EH (cell line): ENCODE measurements around the gene CYTIP.
A peak's percentile ranks its signal among the peaks of the same experiment; 100 is the strongest.

ENCODE experiments used
- DNase-seq: peaks from one replicate; pipeline ENCODE4 v3.0.0-alpha.2; 2015; ENCODE audit warnings: low read depth

The CYTIP gene

DNA sequence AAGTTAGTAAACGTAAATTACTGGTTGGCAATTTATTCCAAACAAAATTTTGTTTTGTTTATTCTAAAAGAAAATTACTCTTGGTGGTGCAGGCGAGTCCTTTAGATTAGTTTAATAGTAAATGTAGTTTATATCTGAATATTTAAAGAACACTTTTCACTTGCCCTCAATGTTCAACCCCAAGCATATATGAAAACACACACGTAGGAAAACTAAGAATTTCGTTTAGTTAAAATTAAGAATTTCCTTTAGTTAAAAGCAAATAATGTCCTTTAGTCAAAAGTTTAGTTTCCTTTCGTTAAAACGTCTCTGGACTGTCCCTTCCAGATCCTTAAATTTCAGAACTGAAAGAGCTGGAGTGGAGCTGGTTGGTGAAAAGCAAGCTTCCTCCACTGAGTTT, 19.1 kb upstream of the CYTIP start:
- no peak for DNase-seq

GRCh38 chr2:157460897-157461296, 17.0 kb upstream of the CYTIP start:
- no peak for DNase-seq

DNA sequence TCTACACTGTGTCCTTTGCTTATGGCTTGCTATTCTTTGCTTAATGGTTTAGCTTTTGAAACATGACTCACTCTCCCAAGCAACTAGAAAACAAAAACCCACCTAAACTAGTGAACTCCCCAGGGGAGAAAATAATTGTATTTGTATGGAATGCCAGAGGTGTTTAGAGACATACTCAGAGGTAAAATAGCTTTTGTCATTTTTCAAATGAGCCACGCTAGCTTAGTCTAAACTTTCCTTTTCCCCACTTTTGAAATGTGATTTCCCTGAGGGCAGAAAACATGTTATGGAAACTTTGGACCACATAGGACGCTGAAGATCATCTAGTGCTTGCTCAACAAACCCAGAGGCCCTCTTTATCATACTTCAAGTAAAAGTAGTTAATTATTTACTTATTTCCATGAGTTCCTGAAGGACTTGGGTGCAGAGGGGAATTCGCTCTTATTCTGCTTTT, 16.5 kb upstream of the CYTIP start:
- peak; percentile 43 for DNase-seq

GRCh38 chr2:157459486-157459885, 15.6 kb upstream of the CYTIP start:
- DNase-seq: no peak

- DNase-seq: no peak
Observed at GRCh38 chr2:157447741-157448140, 3.9 kb upstream of the CYTIP start.

- no peak for DNase-seq
Observed at GRCh38 chr2:157447031-157447430, 3.1 kb upstream of the CYTIP start.

GRCh38 chr2:157444641-157445040, 752 bp upstream of the CYTIP start:
- DNase-seq: no peak

- DNase-seq: no peak
Observed at GRCh38 chr2:157443090-157443489, 799 bp downstream of the CYTIP start.

DNA sequence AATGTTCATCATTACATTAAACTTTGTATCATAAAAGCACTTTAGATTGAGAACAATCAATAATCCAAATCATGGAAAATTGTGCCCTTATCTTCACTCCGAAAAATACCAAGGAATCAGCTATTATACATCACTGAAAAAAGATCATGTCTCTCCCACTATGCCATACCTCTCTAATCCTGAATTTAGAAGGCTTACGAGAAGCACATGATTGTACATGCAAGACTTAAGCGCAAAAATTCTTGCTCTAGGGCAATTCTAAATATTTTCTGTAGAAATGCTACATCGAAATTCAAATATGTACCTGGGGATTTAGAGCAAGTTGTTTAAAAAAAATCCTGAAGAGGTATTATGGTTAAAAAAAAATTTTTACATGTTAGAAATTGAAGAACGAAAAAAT, 1.3 kb downstream of the CYTIP start:
- DNase-seq: no peak

DNA sequence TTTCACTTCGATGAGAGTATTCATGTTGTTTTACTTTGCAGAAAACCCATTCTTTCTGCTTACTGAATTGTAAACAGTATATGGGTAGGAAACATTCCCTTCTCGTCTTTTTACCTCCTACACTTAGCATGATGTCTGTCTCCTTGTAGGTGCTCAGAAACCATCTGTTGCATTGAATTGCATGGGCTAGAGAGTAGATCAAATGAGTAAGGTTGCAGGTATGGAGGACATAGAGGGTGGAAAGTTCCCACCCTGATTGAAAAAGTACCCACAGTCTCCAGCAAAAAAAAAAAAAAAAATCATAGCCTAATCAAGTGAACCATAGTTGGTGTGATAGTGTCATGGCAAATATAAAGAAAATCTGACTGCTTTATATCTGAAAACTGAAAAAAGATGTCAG, 1.7 kb downstream of the CYTIP start:
- no peak for DNase-seq

DNA sequence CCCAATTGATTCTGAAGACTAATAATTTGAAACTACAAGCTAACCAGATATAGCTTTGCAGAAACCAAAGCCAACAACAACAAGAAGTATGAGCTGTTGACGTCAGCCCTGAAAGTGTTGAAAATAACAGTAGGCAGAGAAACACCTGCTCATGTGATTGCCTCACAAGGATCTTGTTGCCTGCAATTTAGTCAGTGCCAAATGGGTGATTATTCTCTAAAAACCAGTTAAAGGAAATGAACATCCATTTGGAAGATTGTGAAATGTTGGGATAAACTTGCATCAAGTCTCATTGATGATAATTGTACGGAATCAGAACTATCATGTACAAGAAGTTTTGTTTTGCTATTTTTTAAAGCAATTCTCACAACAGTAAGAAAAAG, 2.8 kb downstream of the CYTIP start:
- DNase-seq: no peak

DNA sequence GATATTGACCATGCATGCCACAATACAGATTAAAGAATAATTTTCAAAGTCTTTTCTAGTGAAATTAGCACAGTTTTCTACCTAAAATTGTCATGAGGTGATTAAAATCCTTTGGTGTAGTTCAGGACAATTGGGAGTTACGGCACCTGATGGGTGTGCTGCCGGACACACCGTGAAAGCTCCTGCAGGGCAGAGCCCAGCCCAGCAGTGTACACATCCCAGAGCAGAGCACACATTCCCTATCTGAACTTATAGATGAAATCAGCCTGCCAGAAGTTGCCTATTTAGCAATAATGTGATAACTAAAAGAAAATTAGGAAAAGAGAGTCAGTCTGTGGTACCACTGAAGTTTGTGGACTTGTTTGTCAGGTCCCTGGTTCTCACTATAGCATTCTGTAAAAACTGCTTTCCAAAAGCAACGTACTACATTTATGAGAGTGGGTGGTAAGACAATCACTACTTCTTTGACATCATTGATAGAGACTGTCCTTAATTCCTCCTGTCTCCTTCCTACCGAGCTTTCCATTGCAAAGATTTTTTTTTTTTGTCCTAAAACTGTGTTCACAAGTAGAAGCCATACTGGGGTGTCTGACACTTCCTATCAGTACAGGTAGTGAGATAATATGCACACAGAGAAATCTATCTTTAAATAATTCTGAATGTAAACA, 3.4 kb downstream of the CYTIP start:
- DNase-seq: no peak

GRCh38 chr2:157439824-157440186, 4.1 kb downstream of the CYTIP start:
- DNase-seq: no peak

DNA sequence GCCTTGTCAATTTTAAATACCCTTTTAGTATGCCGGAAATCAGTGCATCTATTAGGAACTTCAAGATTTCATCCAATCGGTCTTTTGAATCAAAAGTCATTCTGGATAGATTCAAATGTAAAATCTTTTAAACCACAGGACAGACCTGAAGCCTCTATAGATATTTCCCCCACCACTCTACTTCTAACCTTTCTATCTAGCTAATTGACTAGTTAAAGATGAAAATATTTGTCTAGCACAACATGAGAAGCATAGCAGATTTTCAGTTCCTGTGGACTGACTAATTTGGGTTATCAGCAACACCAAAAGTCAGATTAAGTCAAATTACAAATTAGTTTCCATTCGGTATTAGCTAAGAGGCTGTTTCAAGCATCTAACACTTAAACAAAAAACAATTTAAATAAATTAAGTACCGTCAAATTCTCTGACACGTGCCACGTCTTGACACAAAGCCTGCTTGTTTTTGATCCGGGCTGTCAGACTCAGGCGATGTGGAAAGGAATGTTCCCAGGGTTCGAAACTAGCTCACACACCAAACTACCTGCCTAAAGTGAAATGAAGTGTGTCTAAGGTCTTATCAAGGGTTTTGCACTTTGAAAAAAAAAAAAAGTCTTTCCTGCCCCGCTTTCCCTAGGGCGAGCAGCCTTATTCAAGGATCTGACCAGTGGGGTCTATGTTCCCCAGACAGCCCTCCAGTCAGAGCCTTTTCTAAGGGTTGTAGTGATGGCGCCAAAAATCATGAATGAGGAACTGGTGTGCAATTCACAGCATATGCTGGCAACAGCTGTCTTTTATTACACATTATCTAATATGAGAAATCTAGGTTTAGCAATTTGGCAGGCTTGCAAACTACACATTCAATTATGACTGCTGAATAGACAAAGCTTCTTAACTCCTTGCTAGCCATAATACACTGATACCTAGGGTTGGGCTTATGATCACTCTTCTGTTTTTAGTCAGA, 4.7 kb downstream of the CYTIP start:
- peak; percentile 18 for DNase-seq

GRCh38 chr2:157433394-157433793, 10.5 kb downstream of the CYTIP start:
- DNase-seq: peak; percentile 41

DNA sequence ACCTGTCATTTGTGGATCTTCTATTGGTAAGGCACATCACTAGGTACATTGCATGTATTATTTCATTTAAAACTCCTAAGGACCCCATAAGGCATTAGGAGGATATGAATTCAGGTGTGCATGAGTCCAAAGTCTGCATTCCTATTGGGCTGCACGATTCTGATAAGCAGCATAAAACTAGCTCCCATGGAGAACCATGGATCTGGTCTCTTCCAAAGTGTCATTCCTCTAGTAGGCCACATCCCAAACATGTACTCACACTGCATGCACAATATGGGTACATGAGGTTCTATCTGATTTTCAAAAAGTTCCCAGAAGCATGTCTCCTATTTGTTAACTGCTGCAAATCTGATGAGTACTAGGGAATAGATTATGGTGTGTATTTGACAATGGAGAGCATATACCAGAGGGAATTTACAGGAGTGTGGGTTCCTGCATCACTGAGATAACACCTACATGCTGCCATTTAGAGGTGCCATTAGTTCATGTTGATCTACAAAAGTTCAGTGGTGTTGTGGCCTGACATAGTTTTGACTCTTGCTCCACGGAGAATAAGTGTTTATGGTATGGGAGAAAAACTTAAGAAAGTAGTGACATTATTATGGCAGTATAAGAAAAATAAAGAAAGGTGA, 11.3 kb downstream of the CYTIP start:
- no peak for DNase-seq

DNA sequence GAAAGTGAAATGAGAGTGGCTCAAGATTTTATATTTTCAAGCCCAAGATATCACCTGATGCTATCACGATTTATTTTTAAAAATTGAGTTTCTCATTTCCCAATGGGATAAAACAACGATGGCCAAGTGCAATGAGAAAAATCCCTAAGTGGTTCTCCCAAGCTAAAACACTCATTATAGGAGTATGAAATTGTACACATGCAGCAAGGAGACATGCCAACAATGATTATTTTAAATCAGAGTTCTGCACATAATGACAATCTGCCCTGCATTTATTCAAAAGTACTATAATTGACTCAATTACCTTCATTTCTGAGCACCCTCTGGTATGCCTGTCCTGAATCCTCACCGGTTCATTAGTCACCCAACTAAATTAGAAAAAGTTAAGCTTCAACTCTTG, 12.7 kb downstream of the CYTIP start:
- no peak for DNase-seq

DNA sequence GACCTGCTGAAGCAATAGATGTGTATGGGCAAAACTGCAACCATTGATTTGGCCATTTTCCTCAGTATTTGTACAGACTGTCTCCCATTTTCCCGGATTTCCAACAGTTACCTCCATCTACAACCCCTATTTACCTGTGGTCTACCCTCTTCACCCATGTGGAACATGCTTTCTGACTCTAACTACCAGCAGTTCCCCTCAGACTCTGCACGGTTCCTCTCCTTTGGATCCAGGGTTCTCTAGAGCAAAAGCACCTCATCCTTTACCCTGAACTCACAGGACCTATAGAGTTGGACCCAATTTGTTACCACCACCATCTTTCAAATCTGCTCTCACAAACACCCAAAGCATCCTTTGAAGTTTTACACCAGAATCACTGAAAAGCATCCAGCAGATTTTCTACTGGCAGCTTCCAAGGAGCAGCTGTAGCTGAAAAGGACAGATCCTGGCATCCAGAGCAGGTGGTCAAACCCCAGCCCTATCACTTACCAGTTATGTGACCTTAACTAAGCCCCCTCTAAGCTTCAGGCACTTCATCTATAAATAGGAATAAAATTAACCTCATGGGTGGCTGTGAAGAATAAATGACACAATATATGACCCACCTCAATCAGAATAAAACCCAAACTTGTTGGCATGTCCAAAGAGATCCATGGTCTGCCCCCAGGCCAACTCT, 15.3 kb downstream of the CYTIP start:
- no peak for DNase-seq

DNA sequence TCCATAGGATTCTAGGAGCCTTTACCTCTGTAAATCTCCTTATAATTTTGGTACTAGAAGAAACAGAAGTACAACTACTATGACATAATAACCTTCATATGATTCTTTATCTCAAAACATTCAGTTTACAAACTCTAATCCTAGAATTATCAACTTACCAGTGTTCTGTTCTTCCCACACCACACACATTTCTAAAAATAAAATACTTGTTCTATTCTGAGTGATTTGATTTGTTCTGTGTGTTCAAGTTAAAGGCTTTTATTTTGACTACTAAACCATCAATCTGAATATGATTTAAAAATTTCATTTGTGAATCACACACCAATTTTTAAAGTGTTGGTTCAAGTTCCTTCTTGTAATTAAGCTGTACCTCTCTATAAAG, 16.0 kb downstream of the CYTIP start:
- no peak for DNase-seq

DNA sequence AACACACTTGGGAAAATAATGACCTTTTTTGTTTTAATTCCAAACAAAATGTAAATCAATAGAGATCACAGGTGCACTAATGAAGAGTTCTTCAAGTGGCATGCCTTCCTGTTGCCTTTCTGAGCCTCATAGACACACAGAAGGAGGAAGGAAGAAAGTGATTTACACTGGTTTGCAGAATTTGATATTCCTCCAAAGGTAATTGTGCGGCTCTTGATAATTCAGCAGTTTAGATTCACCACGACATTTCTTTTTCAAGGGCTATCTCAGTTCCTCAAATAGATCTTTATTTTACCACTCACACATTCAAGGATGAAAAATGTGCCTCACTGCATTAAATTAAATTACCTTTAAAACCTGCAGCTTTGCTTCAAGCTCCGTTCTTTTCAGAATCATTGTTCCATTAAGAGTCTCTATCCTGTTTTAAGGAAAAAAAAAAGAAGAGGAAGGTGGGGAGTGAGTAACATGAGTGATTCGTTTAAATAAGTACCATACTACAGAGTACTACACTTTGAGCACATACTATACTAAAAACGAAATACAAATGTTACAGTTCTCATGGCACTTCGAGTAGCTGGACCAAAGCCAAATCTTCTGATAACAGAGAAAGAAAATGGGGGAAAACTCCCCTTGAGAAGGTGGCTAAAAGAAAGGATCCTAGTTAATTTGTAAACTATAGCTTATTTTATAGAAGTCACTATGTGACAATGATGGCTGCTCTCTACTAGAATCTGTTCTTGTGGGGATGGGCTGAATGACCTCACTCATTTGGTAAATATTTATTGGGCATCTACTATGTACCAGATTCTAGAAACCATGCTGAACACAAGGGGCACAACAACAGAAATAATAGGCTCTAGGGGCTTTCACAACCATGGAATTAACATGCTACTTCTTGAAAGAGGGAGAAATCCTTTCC, 16.6 kb downstream of the CYTIP start:
- DNase-seq: no peak

DNA sequence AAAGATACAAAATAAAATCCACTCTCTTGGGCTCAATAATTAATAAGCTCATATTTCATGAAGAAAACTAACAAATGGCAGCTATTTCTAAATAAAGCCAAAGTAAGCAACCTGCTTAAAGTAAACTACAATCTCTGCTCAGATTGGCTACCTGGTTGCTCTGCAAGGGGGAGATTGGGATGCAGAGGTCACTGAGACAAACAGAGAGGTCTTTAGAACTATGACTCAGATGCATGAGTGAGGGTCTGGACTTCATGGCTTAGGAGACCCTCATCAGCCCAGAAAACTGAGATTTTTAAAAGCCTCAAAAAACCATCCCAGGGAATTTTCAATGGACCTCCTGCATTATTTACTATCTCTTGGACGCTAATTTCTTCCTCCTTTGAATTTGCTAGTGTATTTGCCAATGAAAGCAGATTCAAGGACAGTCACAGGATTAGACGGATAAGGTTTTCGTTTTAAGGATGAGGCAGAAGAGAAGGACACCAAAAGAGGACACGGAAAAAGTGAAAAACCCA, 17.4 kb downstream of the CYTIP start:
- DNase-seq: no peak
